ENCODE measurements around the gene IGFLR1. TPM values are rescaled to one million over a fixed set of nuclear protein-coding genes. Genes with fewer than 3 reads are reported as not detected.
"Not testable (repeated sequence)": the region's sequence is repeated elsewhere in the genome, so short reads cannot be mapped to it uniquely, and the experiment has no call there.

Gene IGFLR1
- total RNA-seq, 1 donor from 2014 or later: 4.9 TPM

- intact Hi-C loops (cut with micrococcal nuclease): no loop called here
- H3K36me3 ChIP-seq: peaks cover 98% of the 10 kb centered on the region
These were observed 14.1 kb downstream of the IGFLR1 start for GRCh38 chr19:35727956-35728706.

GRCh38 chr19:35727053-35727955 is 14.9 kb downstream of the IGFLR1 start:
- H3K27me3 ChIP-seq (ENCODE audit: low read depth): no peaks in the 10 kb centered on the region
- H3K36me3 ChIP-seq: peaks cover 100% of the 10 kb centered on the region
- no peak overlapping the region for H3K4me3 ChIP-seq
- no peaks in the 10 kb centered on the region for H3K9me3 ChIP-seq (replicated peaks)
- DNase-seq: no peak
- no peak overlapping the region for H3K27ac ChIP-seq (replicated peaks)
- intact Hi-C loops (cut with micrococcal nuclease): no loop called here
- TF ChIP-seq CTCF (IDR thresholded peaks at IDR 0.05; ENCODE audit: borderline replicate concordance): no peak
- peaks cover under 1% of the 10 kb centered on the region for H3K4me1 ChIP-seq

More at GRCh38 chr19:35727956-35728706, 14.1 kb downstream of the IGFLR1 start:
- H3K27me3 ChIP-seq (ENCODE audit: low read depth): no peaks in the 10 kb centered on the region
- no peak overlapping the region for H3K27ac ChIP-seq (replicated peaks)
- no peaks in the 10 kb centered on the region for H3K9me3 ChIP-seq (replicated peaks)
- H3K4me1 ChIP-seq: no peaks in the 10 kb centered on the region
- H3K4me3 ChIP-seq: no peak overlapping the region
- TF ChIP-seq CTCF (IDR thresholded peaks at IDR 0.05; ENCODE audit: borderline replicate concordance): no peak
- DNase-seq: no peak

GRCh38 chr19:35725216-35725861 is 16.9 kb downstream of the IGFLR1 start:
- H3K9me3 ChIP-seq (replicated peaks): no peaks in the 10 kb centered on the region
- peaks cover 4% of the 10 kb centered on the region for H3K4me1 ChIP-seq
- intact Hi-C loops (cut with micrococcal nuclease): no loop called here
- no peak for DNase-seq
- no peak overlapping the region for H3K4me3 ChIP-seq
- TF ChIP-seq CTCF (IDR thresholded peaks at IDR 0.05; ENCODE audit: borderline replicate concordance): no peak
- H3K27me3 ChIP-seq (ENCODE audit: low read depth): no peaks in the 10 kb centered on the region
- H3K36me3 ChIP-seq: peaks cover 98% of the 10 kb centered on the region
- no peak overlapping the region for H3K27ac ChIP-seq (replicated peaks)

- peaks cover 97% of the 10 kb centered on the region for H3K36me3 ChIP-seq
- peaks cover 11% of the 10 kb centered on the region for H3K4me1 ChIP-seq
- intact Hi-C loops (cut with micrococcal nuclease): no loop called here
- no peak for TF ChIP-seq CTCF (IDR thresholded peaks at IDR 0.05; ENCODE audit: borderline replicate concordance)
- no peak for DNase-seq
- H3K9me3 ChIP-seq (replicated peaks): no peaks in the 10 kb centered on the region
- H3K4me3 ChIP-seq: no peak overlapping the region
- H3K27ac ChIP-seq (replicated peaks): no peak overlapping the region
- no peaks in the 10 kb centered on the region for H3K27me3 ChIP-seq (ENCODE audit: low read depth)
These were observed 17.7 kb downstream of the IGFLR1 start for GRCh38 chr19:35724560-35724959.

- DNase-seq; intact Hi-C loops (cut with micrococcal nuclease); H3K4me3 ChIP-seq; H3K27ac ChIP-seq (replicated peaks); H3K27me3 ChIP-seq (ENCODE audit: low read depth); H3K9me3 ChIP-seq (replicated peaks): not testable (repeated sequence)
- Histone ChIP-seq H3K4me1 (peaks cover 15% of the 10 kb centered on the region), H3K36me3 (peaks cover 93% of the 10 kb centered on the region)
These were observed 18.1 kb downstream of the IGFLR1 start for GRCh38 chr19:35724132-35724531.

Measured in left ventricle myocardium inferior (tissue), 1 donor.